GM12875 (cell line): ENCODE results near the gene CHMP6.

Experiments
- H3K4me3 ChIP-seq: one replicate; pipeline ENCODE4 v1.5.1; 2011; ENCODE audit warnings: low read depth, low read length, control low read depth
- CTCF ChIP-seq: IDR thresholded peaks from 2 replicates; pipeline ENCODE4 v1.5.1; 2011; ENCODE audit warnings: low read depth, mild to moderate bottlenecking, control low read depth, inconsistent platforms, low read length, moderate library complexity, borderline replicate concordance; ENCODE audit not compliant: insufficient read depth

Gene CHMP6

GRCh38 chr17:81019563-81020442 is 28.2 kb downstream of the CHMP6 start:
- no peak for TF ChIP-seq CTCF
- no peak overlapping the region for H3K4me3 ChIP-seq

- TF ChIP-seq CTCF = no peak
- no peak overlapping the region for H3K4me3 ChIP-seq
Observed at GRCh38 chr17:81020443-81020766, 28.8 kb downstream of the CHMP6 start.

- no peak for TF ChIP-seq CTCF
Observed at GRCh38 chr17:81020767-81021497, 29.3 kb downstream of the CHMP6 start.

GRCh38 chr17:81021531-81022343 is 30.1 kb downstream of the CHMP6 start:
- H3K4me3 ChIP-seq = no peak overlapping the region
- no peak for TF ChIP-seq CTCF

More at GRCh38 chr17:81020767-81021497, 29.3 kb downstream of the CHMP6 start:
- H3K4me3 ChIP-seq = no peak overlapping the region

GRCh38 chr17:81022344-81022676 is 30.7 kb downstream of the CHMP6 start:
- TF ChIP-seq CTCF = no peak
- no peak overlapping the region for H3K4me3 ChIP-seq

- H3K4me3 ChIP-seq = no peak overlapping the region
- no peak for TF ChIP-seq CTCF
Observed at GRCh38 chr17:81025065-81025740, 33.6 kb downstream of the CHMP6 start.
